H9 (cell line): Measurements from ENCODE around the gene SWSAP1. TPM values are rescaled to one million over a fixed set of nuclear protein-coding genes. Genes with fewer than 3 reads are reported as not detected.

Experiments used
- DNase-seq: peaks from one replicate; pipeline ENCODE4 v3.0.0-alpha.2; 2017
- H2AFZ ChIP-seq: one replicate; pipeline ENCODE4 v1.6.1; 2013; ENCODE audit warnings: mild to moderate bottlenecking, low read length, control low read depth, moderate library complexity
- H2AK5ac ChIP-seq: 2 replicates; pipeline ENCODE4 v1.6.1; 2013; ENCODE audit warnings: low read length, control low read depth, mixed read lengths; ENCODE audit not compliant: insufficient read length
- H2BK120ac ChIP-seq: one replicate; pipeline ENCODE4 v1.6.1; 2013; ENCODE audit warnings: low read depth, mild to moderate bottlenecking, low read length, control low read depth, inconsistent platforms; ENCODE audit not compliant: poor library complexity, severe bottlenecking
- H2BK12ac ChIP-seq: 2 replicates; pipeline ENCODE4 v1.6.1; 2013; ENCODE audit warnings: low read length, control low read depth, mixed read lengths, low read depth; ENCODE audit not compliant: insufficient read length
- H2BK15ac ChIP-seq: 2 replicates; pipeline ENCODE4 v1.6.1; 2013; ENCODE audit warnings: low read depth, low read length, control low read depth
- H2BK20ac ChIP-seq: one replicate; pipeline ENCODE4 v1.6.1; 2013; ENCODE audit warnings: low read depth, mild to moderate bottlenecking, low read length, control low read depth, inconsistent platforms; ENCODE audit not compliant: poor library complexity, severe bottlenecking
- H2BK5ac ChIP-seq: 2 replicates; pipeline ENCODE4 v1.6.1; 2013; ENCODE audit warnings: low read length, control low read depth, mixed read lengths; ENCODE audit not compliant: insufficient read length
- H3K14ac ChIP-seq: 2 replicates; pipeline ENCODE4 v1.6.1; 2013; ENCODE audit warnings: low read length, control low read depth; ENCODE audit not compliant: insufficient read depth
- H3K18ac ChIP-seq: 2 replicates; pipeline ENCODE4 v1.6.1; 2013; ENCODE audit warnings: low read depth, mild to moderate bottlenecking, mixed read lengths, low read length, control low read depth; ENCODE audit not compliant: insufficient read length
- H3K23ac ChIP-seq: 2 replicates; pipeline ENCODE4 v1.6.1; 2013; ENCODE audit warnings: low read length, control low read depth, mixed read lengths, low read depth; ENCODE audit not compliant: insufficient read length
- H3K23me2 ChIP-seq: 2 replicates; pipeline ENCODE4 v1.6.1; 2013; ENCODE audit warnings: low read depth, mild to moderate bottlenecking, mixed read lengths, low read length, control low read depth; ENCODE audit not compliant: insufficient read length, poor library complexity, severe bottlenecking
- H3K27ac ChIP-seq: 2 replicates; pipeline ENCODE4 v1.5.1; 2013; ENCODE audit warnings: low read length, control low read depth, mixed read lengths, low read depth; ENCODE audit not compliant: insufficient read length
- H3K27me3 ChIP-seq: 2 replicates; pipeline ENCODE4 v1.6.1; 2013; ENCODE audit warnings: low read length, control low read depth, inconsistent platforms; ENCODE audit not compliant: insufficient read depth
- H3K4ac ChIP-seq: 2 replicates; pipeline ENCODE4 v1.6.1; 2013; ENCODE audit warnings: low read depth, mild to moderate bottlenecking, control low read depth, inconsistent platforms, low read length, moderate library complexity
- H3K4me1 ChIP-seq: 2 replicates; pipeline ENCODE4 v1.6.1; 2013; ENCODE audit warnings: low read length, control low read depth, inconsistent platforms; ENCODE audit not compliant: insufficient read depth
- H3K4me2 ChIP-seq: 2 replicates; pipeline ENCODE4 v1.6.1; 2013; ENCODE audit warnings: low read length, control low read depth, mixed read lengths; ENCODE audit not compliant: insufficient read length, insufficient read depth
- H3K56ac ChIP-seq: 2 replicates; pipeline ENCODE4 v1.6.1; 2013; ENCODE audit warnings: low read depth, mild to moderate bottlenecking, mixed read lengths, low read length, control low read depth; ENCODE audit not compliant: insufficient read length
- H3K79me1 ChIP-seq: 2 replicates; pipeline ENCODE4 v1.6.1; 2013; ENCODE audit warnings: low read depth, mild to moderate bottlenecking, moderate library complexity, low read length, control low read depth, inconsistent platforms; ENCODE audit not compliant: insufficient read depth, poor library complexity, severe bottlenecking
- H3K79me2 ChIP-seq: 2 replicates; pipeline ENCODE4 v1.6.1; 2013; ENCODE audit warnings: low read length, control low read depth, inconsistent platforms; ENCODE audit not compliant: insufficient read depth
- H3K9ac ChIP-seq: 2 replicates; pipeline ENCODE4 v1.6.1; 2013; ENCODE audit warnings: low read length, control low read depth, mixed read lengths; ENCODE audit not compliant: insufficient read length; ENCODE audit errors: extremely low read depth
- H3K9me3 ChIP-seq: one replicate; pipeline ENCODE4 v1.6.1; 2013; ENCODE audit warnings: low read depth, low read length, inconsistent platforms; ENCODE audit not compliant: control insufficient read depth
- H3T11ph ChIP-seq: one replicate; pipeline ENCODE4 v1.6.1; 2013; ENCODE audit warnings: mild to moderate bottlenecking, low read length, control low read depth, inconsistent platforms
- H4K20me1 ChIP-seq: one replicate; pipeline ENCODE4 v1.6.1; 2013; ENCODE audit not compliant: control insufficient read depth, insufficient read length, insufficient read depth
- H4K5ac ChIP-seq: 2 replicates; pipeline ENCODE4 v1.6.1; 2013; ENCODE audit warnings: low read depth, mild to moderate bottlenecking, mixed read lengths, low read length, control low read depth; ENCODE audit not compliant: insufficient read length
- H4K8ac ChIP-seq: replicated peaks from 2 replicates; pipeline ENCODE4 v1.6.1; 2013; ENCODE audit warnings: low read length, control low read depth, mixed read lengths, low read depth; ENCODE audit not compliant: insufficient read length
- H4K91ac ChIP-seq: 2 replicates; pipeline ENCODE4 v1.6.1; 2013; ENCODE audit warnings: low read depth, mild to moderate bottlenecking, moderate library complexity, mixed read lengths, low read length, control low read depth; ENCODE audit not compliant: insufficient read length
- H3K27ac Mint-ChIP-seq, 3 experiments: 2 replicates in 2 of 3; 3 replicates in 1 of 3; pipeline ENCODE4 v1.8.0; 2020 to 2021; ENCODE audit warnings: mixed read lengths in 3 of 3, mild to moderate bottlenecking in 1 of 3, moderate library complexity in 1 of 3
- H3K27me3 Mint-ChIP-seq: 2 replicates; pipeline ENCODE4 v1.8.0; 2021; ENCODE audit warnings: low read depth, mild to moderate bottlenecking, moderate library complexity, mixed read lengths
- H3K36me3 Mint-ChIP-seq, 3 experiments: 2 replicates in 2 of 3; 3 replicates in 1 of 3; pipeline ENCODE4 v1.8.0; 2020 to 2021; ENCODE audit warnings: low read depth in 3 of 3, mixed read lengths in 3 of 3; ENCODE audit not compliant: insufficient read depth in 1 of 3
- H3K4me1 Mint-ChIP-seq, 2 experiments: 2 replicates each; pipeline ENCODE4 v1.8.0; 2020; ENCODE audit warnings: mixed read lengths in 2 of 2
- H3K4me3 Mint-ChIP-seq, 2 experiments: 2 replicates in 1 of 2; 3 replicates in 1 of 2; pipeline ENCODE4 v1.8.0; 2020 to 2021; ENCODE audit warnings: mild to moderate bottlenecking in 2 of 2, mixed read lengths in 2 of 2, moderate library complexity in 1 of 2
- H3K9me3 Mint-ChIP-seq, 2 experiments: 2 replicates in 1 of 2; 3 replicates in 1 of 2; pipeline ENCODE4 v1.8.0; 2020; ENCODE audit warnings: mild to moderate bottlenecking in 2 of 2, mixed read lengths in 2 of 2, moderate library complexity in 1 of 2
- WGBS: extraction: QIAGEN DNeasy Blood & Tissue Kit; methylation state at CpG from one replicate; pipeline ENCODE4 v1.1.7; 2013; ENCODE audit warnings: missing lambda C conversion rate, low lambda C conversion rate, mixed read lengths; ENCODE audit not compliant: insufficient read length; ENCODE audit errors: extremely low coverage; 5-methylcytosine and 5-hydroxymethylcytosine counted together
- total RNA-seq: library from RNA; stranded (reverse); gene quantifications from 2 replicates; pipeline ENCODE4 v1.2.1, GENCODE V29; 2021
- TF ChIP-seq, protein P1 (sequence below): fragments of 200-600 bp; sonication (generic); conservative IDR thresholded peaks from 3 replicates; pipeline ENCODE4 v1.8.0; 2021; ENCODE audit warnings: antibody characterized with exemption, mild to moderate bottlenecking

The SWSAP1 gene
- total RNA-seq, 1 experiment from 2014 or later, result 3.8 TPM

DNA sequence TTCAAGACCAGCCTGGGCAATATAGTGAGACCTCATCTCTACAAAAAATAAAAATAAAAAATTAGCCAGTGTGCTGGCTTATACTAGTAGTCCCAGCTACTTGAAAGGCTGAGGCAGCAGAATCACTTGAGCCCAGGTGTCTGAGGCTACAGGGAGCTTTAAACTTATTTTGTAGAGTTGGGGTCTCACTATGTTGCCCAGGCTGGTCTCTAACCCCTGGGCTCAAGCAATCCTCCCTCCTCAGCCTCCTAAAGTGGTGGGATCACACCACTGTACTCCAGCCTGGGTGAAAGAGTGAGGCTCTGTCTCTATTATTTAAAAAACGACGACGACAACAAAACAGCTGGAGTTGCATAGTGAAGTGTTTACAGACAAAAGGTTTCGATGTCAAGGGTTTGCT lies 43.0 kb upstream of the SWSAP1 start:
- peaks cover 16 to 51% (median 47%) of the 10 kb centered on the region in 3 experiments for H3K36me3 Mint-ChIP-seq
- no peaks in the 10 kb centered on the region for H3K27me3 Mint-ChIP-seq

More for the DNA sequence above, 43.0 kb upstream of the SWSAP1 start:
- Mint-ChIP-seq H3K27ac (no peak overlapping the region), H3K9me3 (no peaks in the 10 kb centered on the region; a peak in 1 of 5 replicates), H3K4me1 (no peaks in the 10 kb centered on the region), H3K4me3 (no peak overlapping the region)
- no peak for DNase-seq
- no peaks in the 10 kb centered on the region for H3K27me3 ChIP-seq
- H3K9me3 ChIP-seq, result no peaks in the 10 kb centered on the region
- no peak overlapping the region for H3K18ac ChIP-seq
- no peak overlapping the region for H3K27ac ChIP-seq
- H3K4ac ChIP-seq, result no peak overlapping the region
- no peak overlapping the region for H4K8ac ChIP-seq
- WGBS, result no CpG with 5 or more reads among the region's 4 CpGs
- no peaks in the 10 kb centered on the region for H4K20me1 ChIP-seq
- TF ChIP-seq, protein P1, sequence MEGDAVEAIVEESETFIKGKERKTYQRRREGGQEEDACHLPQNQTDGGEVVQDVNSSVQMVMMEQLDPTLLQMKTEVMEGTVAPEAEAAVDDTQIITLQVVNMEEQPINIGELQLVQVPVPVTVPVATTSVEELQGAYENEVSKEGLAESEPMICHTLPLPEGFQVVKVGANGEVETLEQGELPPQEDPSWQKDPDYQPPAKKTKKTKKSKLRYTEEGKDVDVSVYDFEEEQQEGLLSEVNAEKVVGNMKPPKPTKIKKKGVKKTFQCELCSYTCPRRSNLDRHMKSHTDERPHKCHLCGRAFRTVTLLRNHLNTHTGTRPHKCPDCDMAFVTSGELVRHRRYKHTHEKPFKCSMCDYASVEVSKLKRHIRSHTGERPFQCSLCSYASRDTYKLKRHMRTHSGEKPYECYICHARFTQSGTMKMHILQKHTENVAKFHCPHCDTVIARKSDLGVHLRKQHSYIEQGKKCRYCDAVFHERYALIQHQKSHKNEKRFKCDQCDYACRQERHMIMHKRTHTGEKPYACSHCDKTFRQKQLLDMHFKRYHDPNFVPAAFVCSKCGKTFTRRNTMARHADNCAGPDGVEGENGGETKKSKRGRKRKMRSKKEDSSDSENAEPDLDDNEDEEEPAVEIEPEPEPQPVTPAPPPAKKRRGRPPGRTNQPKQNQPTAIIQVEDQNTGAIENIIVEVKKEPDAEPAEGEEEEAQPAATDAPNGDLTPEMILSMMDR, result no peak
- H4K91ac ChIP-seq, result no peak overlapping the region
- no peak overlapping the region for H3K23ac ChIP-seq
- no peaks in the 10 kb centered on the region for H3K79me1 ChIP-seq
- no peaks in the 10 kb centered on the region for H3K79me2 ChIP-seq
- H3T11ph ChIP-seq, result no peak overlapping the region
- H3K9ac ChIP-seq, result no peak overlapping the region
- H3K23me2 ChIP-seq, result no peaks in the 10 kb centered on the region
- no peak overlapping the region for H3K14ac ChIP-seq
- H2BK20ac ChIP-seq, result no peak overlapping the region
- H3K56ac ChIP-seq, result no peak overlapping the region
- H3K4me2 ChIP-seq, result no peak overlapping the region
- H2BK15ac ChIP-seq, result no peak overlapping the region
- H2BK12ac ChIP-seq, result no peak overlapping the region
- no peak overlapping the region for H2AK5ac ChIP-seq
- no peak overlapping the region for H2AFZ ChIP-seq
- no peak overlapping the region for H4K5ac ChIP-seq
- H3K4me1 ChIP-seq, result no peaks in the 10 kb centered on the region
- no peak overlapping the region for H2BK5ac ChIP-seq
- no peak overlapping the region for H2BK120ac ChIP-seq
